K562 treated with DMSO at 1 percent for 24 hours (cell line): Measurements from ENCODE around the gene GDF7. TPM values are rescaled to one million over a fixed set of nuclear protein-coding genes. Genes with fewer than 3 reads are reported as not detected.

Experiments used
- total RNA-seq: library from RNA; unstranded; fragments of 300-600 nt; gene quantifications from 2 replicates; pipeline ENCODE4 v1.2.3, GENCODE V29; 2022; ENCODE audit warnings: low read depth; ENCODE audit not compliant: insufficient read depth

Gene GDF7
- total RNA-seq = not detected in 2 replicates

GRCh38 chr2:20666304-20667150 lies at the start of gene GDF7:
TSS of gene GDF7 (plus strand) at chr2:20667144. CDS start at chr2:20667240, 96 bp downstream.

GRCh38 chr2:20650877-20651730 lies 15.8 kb upstream of the GDF7 start, which contains the start of gene HS1BP3:
TSS of gene HS1BP3 (minus strand) at chr2:20651098. CDS start at chr2:20651063, 35 bp downstream.

Other genes starting within 250 kb of the GDF7 start
- 6.3 and 6.7 TPM in 2 replicates for gene RHOB, start 220.1 kb upstream of the GDF7 start, total RNA-seq
- gene HS1BP3, start 16.0 kb upstream of the GDF7 start, total RNA-seq = 27.0 and 28.0 TPM in 2 replicates
- 13.5 and 14.0 TPM in 2 replicates for gene LDAH, start 156.0 kb downstream of the GDF7 start, total RNA-seq